ENCODE results near the gene MYH7. TPM values are rescaled to one million over a fixed set of nuclear protein-coding genes. Genes with fewer than 3 reads are reported as not detected.
"Not testable (repeated sequence)": the region's sequence is repeated elsewhere in the genome, so short reads cannot be mapped to it uniquely, and the experiment has no call there.

MYH7 gene
- total RNA-seq, 2 donors from 2014 or later = 0.28 to 40.1 TPM

GRCh38 chr14:23421594-23421993 lies 13.9 kb downstream of the MYH7 start:
- Histone ChIP-seq H3K4me1 (replicated peaks) (no peaks in the 10 kb centered on the region), H3K36me3 (no peaks in the 10 kb centered on the region), H3K27ac (no peak overlapping the region), H3K4me3 (no peak overlapping the region), H3K9me3 (no peaks in the 10 kb centered on the region), H3K27me3 (replicated peaks; ENCODE audit: insufficient read depth) (no peaks in the 10 kb centered on the region)
- no peak for TF ChIP-seq POLR2A (IDR thresholded peaks at IDR 0.05)
- TF ChIP-seq POLR2AphosphoS5 (IDR thresholded peaks at IDR 0.05) = no peak
- TF ChIP-seq CTCF (IDR thresholded peaks at IDR 0.05) = no peak
- DNase-seq (ENCODE audit: low spot score) = no peak
- intact Hi-C loops (cut with DNase I) = no loop called here

GRCh38 chr14:23419646-23420045 lies 15.8 kb downstream of the MYH7 start:
- H3K27me3 ChIP-seq (replicated peaks; ENCODE audit: insufficient read depth); H3K4me3 ChIP-seq; H3K36me3 ChIP-seq; H3K27ac ChIP-seq; DNase-seq (ENCODE audit: low spot score); H3K9me3 ChIP-seq; intact Hi-C loops (cut with DNase I); H3K4me1 ChIP-seq (replicated peaks): not testable (repeated sequence)
- 87% methylated on average over 5 of the region's 17 CpGs for WGBS

GRCh38 chr14:23418021-23418420 lies 17.4 kb downstream of the MYH7 start:
- intact Hi-C loops (cut with DNase I) = no loop called here
- 88% methylated on average over 21 of the region's 21 CpGs for WGBS
- Histone ChIP-seq H3K27me3 (replicated peaks; ENCODE audit: insufficient read depth) (no peaks in the 10 kb centered on the region), H3K4me3 (no peak overlapping the region), H3K9me3 (no peaks in the 10 kb centered on the region), H3K36me3 (no peaks in the 10 kb centered on the region), H3K4me1 (replicated peaks) (no peaks in the 10 kb centered on the region), H3K27ac (no peak overlapping the region)
- DNase-seq (ENCODE audit: low spot score) = no peak
- TF ChIP-seq POLR2AphosphoS5 (IDR thresholded peaks at IDR 0.05) (no peak), POLR2A (IDR thresholded peaks at IDR 0.05) (no peak), CTCF (IDR thresholded peaks at IDR 0.05) (no peak)

- H3K4me3 ChIP-seq; H3K36me3 ChIP-seq; H3K27me3 ChIP-seq (replicated peaks; ENCODE audit: insufficient read depth); H3K9me3 ChIP-seq; intact Hi-C loops (cut with DNase I); H3K27ac ChIP-seq; DNase-seq (ENCODE audit: low spot score); H3K4me1 ChIP-seq (replicated peaks): not testable (repeated sequence)
- WGBS = 92% methylated on average over 12 of the region's 12 CpGs
These were observed 18.2 kb downstream of the MYH7 start for GRCh38 chr14:23417269-23417668.

GRCh38 chr14:23416801-23417200 lies 18.7 kb downstream of the MYH7 start:
- Histone ChIP-seq H3K4me1 (replicated peaks) (no peaks in the 10 kb centered on the region), H3K4me3 (no peak overlapping the region), H3K9me3 (no peaks in the 10 kb centered on the region), H3K27me3 (replicated peaks; ENCODE audit: insufficient read depth) (no peaks in the 10 kb centered on the region), H3K36me3 (no peaks in the 10 kb centered on the region), H3K27ac (no peak overlapping the region)
- DNase-seq (ENCODE audit: low spot score) = no peak
- 88% methylated on average over 11 of the region's 11 CpGs for WGBS
- intact Hi-C loops (cut with DNase I) = no loop called here
- no peak for TF ChIP-seq POLR2A (IDR thresholded peaks at IDR 0.05)
- no peak for TF ChIP-seq CTCF (IDR thresholded peaks at IDR 0.05)
- no peak for TF ChIP-seq POLR2AphosphoS5 (IDR thresholded peaks at IDR 0.05)

- Histone ChIP-seq H3K36me3 (no peaks in the 10 kb centered on the region), H3K9me3 (no peaks in the 10 kb centered on the region), H3K27ac (no peak overlapping the region), H3K27me3 (replicated peaks; ENCODE audit: insufficient read depth) (no peaks in the 10 kb centered on the region), H3K4me1 (replicated peaks) (no peaks in the 10 kb centered on the region), H3K4me3 (no peak overlapping the region)
- intact Hi-C loops (cut with DNase I) = no loop called here
- TF ChIP-seq POLR2AphosphoS5 (IDR thresholded peaks at IDR 0.05) (no peak), POLR2A (IDR thresholded peaks at IDR 0.05) (no peak), CTCF (IDR thresholded peaks at IDR 0.05) (no peak)
- 83% methylated on average over 20 of the region's 21 CpGs for WGBS
- DNase-seq (ENCODE audit: low spot score) = no peak
These were observed 19.4 kb downstream of the MYH7 start for GRCh38 chr14:23415821-23416778.
